HCT116 (cell line): ENCODE data around the gene SIK1.
"Not testable (repeated sequence)": the region's sequence is repeated elsewhere in the genome, so short reads cannot be mapped to it uniquely, and the experiment has no call there.

ENCODE experiments used
- CTCF ChIP-seq, 3 experiments: fragments of 200-600 bp in 1 of 3; sonication (generic) in 1 of 3; IDR thresholded peaks in 2 of 3; conservative IDR thresholded peaks in 1 of 3; 2 replicates each; pipeline ENCODE4 v1.5.1; 2012 to 2017; ENCODE audit warnings: low read depth in 2 of 3, low read length in 2 of 3, antibody characterized with exemption in 1 of 3, borderline replicate concordance in 1 of 3, control low read depth in 1 of 3, mild to moderate bottlenecking in 1 of 3, mixed read lengths in 1 of 3, mixed run types in 1 of 3, moderate library complexity in 1 of 3; ENCODE audit not compliant: insufficient read depth in 1 of 3
- EGR1 ChIP-seq: IDR thresholded peaks from 2 replicates; pipeline ENCODE4 v1.6.1; 2012; ENCODE audit warnings: low read depth
- ELF1 ChIP-seq: IDR thresholded peaks from 2 replicates; pipeline ENCODE4 v1.6.1; 2012; ENCODE audit warnings: low read depth, borderline replicate concordance
- EZH2 ChIP-seq: fragments of 200-600 bp; sonication (generic); IDR thresholded peaks from 2 replicates; pipeline ENCODE4 v1.6.1; 2017; ENCODE audit warnings: antibody characterized with exemption, mixed run types
- FOSL1 ChIP-seq: IDR thresholded peaks from 2 replicates; pipeline ENCODE4 v1.6.1; 2012; ENCODE audit warnings: low read depth
- POLR2A ChIP-seq: IDR thresholded peaks from 2 replicates; pipeline ENCODE4 v1.7.0; 2011; ENCODE audit warnings: borderline replicate concordance; ENCODE audit not compliant: insufficient read depth, insufficient read length; ENCODE audit errors: extremely low read depth
- POLR2AphosphoS5 ChIP-seq: IDR thresholded peaks from 2 replicates; pipeline ENCODE4 v1.6.1; 2011; ENCODE audit warnings: mild to moderate bottlenecking, low read depth, low read length, moderate library complexity
- RAD21 ChIP-seq: IDR thresholded peaks from 2 replicates; pipeline ENCODE4 v1.6.1; 2012; ENCODE audit warnings: low read depth, mild to moderate bottlenecking
- SIN3A ChIP-seq: IDR thresholded peaks from 2 replicates; pipeline ENCODE4 v1.6.1; 2012; ENCODE audit warnings: low read depth
- SP1 ChIP-seq: IDR thresholded peaks from 2 replicates; pipeline ENCODE4 v1.6.1; 2012; ENCODE audit warnings: low read depth
- TF ChIP-seq, protein P1 (sequence below): IDR thresholded peaks from 2 replicates; pipeline ENCODE4 v1.6.1; 2012

- not testable (repeated sequence) for TF ChIP-seq CTCF (IDR thresholded peaks at IDR 0.05 in 2 of 3, conservative IDR thresholded peaks at IDR 0.05 in 1 of 3; ENCODE audit: borderline replicate concordance in 1 of 3, insufficient read depth in 1 of 3, low read depth in 2 of 3, low read length in 2 of 3); FOSL1; SP1; POLR2A; POLR2AphosphoS5; EZH2; EGR1; SIN3A; ELF1; RAD21
- TF ChIP-seq, protein P1, sequence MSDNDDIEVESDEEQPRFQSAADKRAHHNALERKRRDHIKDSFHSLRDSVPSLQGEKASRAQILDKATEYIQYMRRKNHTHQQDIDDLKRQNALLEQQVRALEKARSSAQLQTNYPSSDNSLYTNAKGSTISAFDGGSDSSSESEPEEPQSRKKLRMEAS = not testable (repeated sequence)
Observed at GRCh38 chr21:43465159-43465558, 38.2 kb upstream of the SIK1 start.
